ENCODE data around the gene DGCR6.
"Not testable (repeated sequence)": the region's sequence is repeated elsewhere in the genome, so short reads cannot be mapped to it uniquely, and the experiment has no call there.

DGCR6 gene

DNA sequence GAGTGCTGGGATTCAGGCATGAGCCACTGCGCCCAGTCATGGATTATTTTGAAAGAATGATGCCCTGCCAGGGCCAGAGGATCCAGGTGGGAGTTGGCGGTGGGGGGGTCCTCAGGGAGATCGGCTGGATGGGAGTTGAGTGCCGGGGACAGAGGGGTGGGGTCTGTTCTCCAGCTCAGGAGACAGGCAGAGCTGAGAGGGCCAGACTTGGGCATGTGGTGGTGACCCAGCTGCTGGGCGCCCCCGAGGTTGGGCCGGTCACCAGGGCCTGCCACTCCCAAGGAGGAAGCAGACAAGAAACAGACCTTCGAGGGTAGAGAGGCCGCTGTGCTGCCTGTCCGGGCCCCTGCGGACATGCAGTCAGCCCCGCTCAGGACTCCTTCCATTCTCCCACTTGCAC, 41.8 kb downstream of the DGCR6 start:
- no peak for TF ChIP-seq MYC (IDR thresholded peaks at IDR 0.05; ENCODE audit: low read depth, low read length)
- TF ChIP-seq MAX (IDR thresholded peaks at IDR 0.05; ENCODE audit: low read depth, low read length), result no peak
- TF ChIP-seq POLR2A (IDR thresholded peaks at IDR 0.05; ENCODE audit: extremely low read depth, insufficient read length), result no peak
- TF ChIP-seq, protein P1, sequence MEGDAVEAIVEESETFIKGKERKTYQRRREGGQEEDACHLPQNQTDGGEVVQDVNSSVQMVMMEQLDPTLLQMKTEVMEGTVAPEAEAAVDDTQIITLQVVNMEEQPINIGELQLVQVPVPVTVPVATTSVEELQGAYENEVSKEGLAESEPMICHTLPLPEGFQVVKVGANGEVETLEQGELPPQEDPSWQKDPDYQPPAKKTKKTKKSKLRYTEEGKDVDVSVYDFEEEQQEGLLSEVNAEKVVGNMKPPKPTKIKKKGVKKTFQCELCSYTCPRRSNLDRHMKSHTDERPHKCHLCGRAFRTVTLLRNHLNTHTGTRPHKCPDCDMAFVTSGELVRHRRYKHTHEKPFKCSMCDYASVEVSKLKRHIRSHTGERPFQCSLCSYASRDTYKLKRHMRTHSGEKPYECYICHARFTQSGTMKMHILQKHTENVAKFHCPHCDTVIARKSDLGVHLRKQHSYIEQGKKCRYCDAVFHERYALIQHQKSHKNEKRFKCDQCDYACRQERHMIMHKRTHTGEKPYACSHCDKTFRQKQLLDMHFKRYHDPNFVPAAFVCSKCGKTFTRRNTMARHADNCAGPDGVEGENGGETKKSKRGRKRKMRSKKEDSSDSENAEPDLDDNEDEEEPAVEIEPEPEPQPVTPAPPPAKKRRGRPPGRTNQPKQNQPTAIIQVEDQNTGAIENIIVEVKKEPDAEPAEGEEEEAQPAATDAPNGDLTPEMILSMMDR (IDR thresholded peaks at IDR 0.05; ENCODE audit: low read depth, low read length), result no peak
- DNase-seq (ENCODE audit: low read depth), result no peak
- H3K4me3 ChIP-seq (ENCODE audit: low read depth, low read length), result no peak overlapping the region

DNA sequence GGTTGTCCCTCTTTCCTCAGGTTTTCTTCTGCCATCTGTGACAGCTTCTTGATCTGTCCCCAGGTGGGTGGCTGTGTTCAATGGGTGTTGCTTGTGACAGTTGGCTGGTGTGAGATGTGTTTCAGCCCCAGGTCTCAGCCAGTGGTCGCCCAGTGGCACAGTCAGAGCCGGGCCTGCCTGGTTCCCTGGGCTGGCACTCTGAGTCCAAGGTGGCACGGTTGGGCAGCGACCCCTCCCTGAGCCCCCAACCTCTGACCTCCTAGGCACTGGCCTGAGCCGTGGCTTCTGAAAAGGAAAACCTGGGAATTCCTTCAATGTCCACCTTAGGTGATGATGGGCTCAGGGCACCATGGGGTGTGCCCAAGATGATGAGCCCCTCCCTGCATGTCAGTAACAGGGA, 44.0 kb downstream of the DGCR6 start:
- DNase-seq (ENCODE audit: low read depth), result no peak
- TF ChIP-seq POLR2A (IDR thresholded peaks at IDR 0.05; ENCODE audit: extremely low read depth, insufficient read length) (no peak), MYC (IDR thresholded peaks at IDR 0.05; ENCODE audit: low read depth, low read length) (no peak), MAX (IDR thresholded peaks at IDR 0.05; ENCODE audit: low read depth, low read length) (no peak)
- TF ChIP-seq, protein P1 (IDR thresholded peaks at IDR 0.05; ENCODE audit: low read depth, low read length), result no peak
- no peak overlapping the region for H3K4me3 ChIP-seq (ENCODE audit: low read depth, low read length)

DNA sequence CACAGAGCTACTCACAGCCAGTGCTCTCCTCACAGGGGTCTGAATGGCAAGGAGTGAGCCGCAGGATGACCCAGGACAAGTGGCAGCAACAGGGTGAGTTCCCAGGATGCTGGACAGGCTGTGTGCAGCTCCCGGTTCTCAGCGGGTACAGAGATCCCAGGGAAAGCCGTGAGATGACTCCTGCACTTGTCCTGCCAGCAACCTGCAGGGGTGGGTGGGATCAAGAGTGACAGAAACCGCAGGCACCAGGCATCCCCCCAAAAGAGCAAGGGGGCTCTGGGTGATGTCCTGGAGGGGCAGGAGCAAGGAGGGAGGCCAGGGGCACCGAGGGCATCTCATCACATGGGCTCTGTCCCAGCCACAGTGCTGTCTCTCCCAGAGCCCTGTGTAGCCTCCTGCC, 45.9 kb downstream of the DGCR6 start:
- no peak for DNase-seq (ENCODE audit: low read depth)
- no peak overlapping the region for H3K4me3 ChIP-seq (ENCODE audit: low read depth, low read length)
- TF ChIP-seq POLR2A (IDR thresholded peaks at IDR 0.05; ENCODE audit: extremely low read depth, insufficient read length), result no peak
- TF ChIP-seq MYC (IDR thresholded peaks at IDR 0.05; ENCODE audit: low read depth, low read length), result no peak
- no peak for TF ChIP-seq MAX (IDR thresholded peaks at IDR 0.05; ENCODE audit: low read depth, low read length)
- TF ChIP-seq, protein P1 (IDR thresholded peaks at IDR 0.05; ENCODE audit: low read depth, low read length), result no peak

DNA sequence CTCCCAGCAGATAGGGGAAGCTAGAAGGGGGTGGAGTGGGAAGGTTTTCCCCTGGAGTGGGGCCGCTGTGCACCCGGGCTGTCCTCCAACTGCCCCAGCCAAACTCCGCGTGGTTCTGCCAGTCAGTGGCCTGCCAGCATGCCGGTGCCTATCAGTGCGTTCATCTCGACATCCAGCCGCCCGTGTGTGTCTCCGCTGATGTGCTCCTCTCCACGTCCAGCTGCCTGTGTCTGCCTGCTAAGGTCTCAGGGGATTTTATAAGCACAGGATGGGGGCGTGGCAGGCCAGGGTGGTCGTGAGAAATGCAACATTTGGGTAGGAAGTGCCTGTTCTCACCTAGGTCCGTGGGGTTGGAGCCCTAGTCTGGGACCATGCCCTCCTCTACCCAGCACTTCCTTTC, 47.0 kb downstream of the DGCR6 start:
- H3K4me3 ChIP-seq (ENCODE audit: low read depth, low read length); DNase-seq (ENCODE audit: low read depth): not testable (repeated sequence)

DNA sequence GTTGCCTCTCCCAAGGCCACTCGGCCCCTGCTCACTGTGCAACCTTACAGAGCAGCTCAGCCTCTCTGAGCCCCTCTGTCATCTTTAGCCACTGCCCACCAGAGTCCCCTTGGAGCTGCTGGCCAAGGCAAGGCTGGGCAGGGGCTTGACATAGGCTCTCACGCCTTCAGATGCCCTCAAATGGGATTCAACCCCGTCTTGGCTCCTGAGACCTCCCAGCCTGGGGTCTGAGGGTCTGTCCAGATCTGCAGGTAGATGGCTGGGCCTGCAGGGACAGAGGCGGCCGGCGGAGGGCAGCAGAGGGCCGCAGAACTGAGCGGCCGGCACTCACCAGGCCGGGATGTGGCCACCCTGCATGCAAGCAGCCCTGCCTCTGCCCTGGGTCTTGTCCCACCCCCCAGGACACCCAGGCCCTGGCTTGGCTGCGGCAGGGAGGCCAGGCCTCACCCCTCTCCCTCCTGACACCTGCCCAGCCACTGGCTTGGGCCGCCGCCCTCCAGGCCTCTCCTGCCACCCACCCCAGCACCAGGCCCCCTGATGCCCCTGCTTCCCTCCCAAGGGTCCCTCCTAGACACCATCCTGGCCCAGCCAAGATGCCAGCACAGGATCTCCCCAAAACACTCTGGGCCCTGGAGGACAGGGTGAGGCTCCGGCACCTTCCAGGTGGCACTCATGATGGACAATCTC, 48.3 kb downstream of the DGCR6 start:
- not testable (repeated sequence) for H3K4me3 ChIP-seq (ENCODE audit: low read depth, low read length)
- TF ChIP-seq, protein P1 (IDR thresholded peaks at IDR 0.05; ENCODE audit: low read depth, low read length), result peak; percentile 77
- DNase-seq (ENCODE audit: low read depth), result peak; percentile 70

DNA sequence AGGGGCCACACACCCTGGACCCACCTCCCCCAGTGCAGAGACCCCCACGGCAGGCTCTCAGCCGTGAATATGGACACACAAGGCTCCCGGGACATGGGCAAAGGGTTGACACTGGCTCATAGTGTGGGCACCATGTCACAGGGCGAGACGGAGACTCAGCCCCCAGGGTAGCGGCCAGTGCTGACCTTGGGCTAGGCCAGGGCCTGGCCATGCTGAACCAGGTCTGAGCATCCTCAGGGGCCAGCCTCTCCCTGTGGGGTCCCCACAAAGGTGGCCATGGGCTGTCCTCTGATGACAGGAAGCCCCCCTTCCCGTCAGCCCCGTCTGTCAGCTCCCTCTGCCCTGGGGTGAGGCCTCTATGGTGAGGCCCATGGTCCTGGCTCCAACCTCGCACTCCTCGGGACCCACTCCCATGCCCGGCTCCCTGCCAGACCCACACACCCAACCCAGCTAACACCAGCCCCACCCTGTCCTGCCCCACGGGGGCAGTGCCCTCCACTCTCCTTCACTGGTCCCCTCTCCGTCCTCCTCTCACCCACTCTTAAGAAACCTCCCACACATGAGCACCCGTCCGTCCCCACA, 49.0 kb downstream of the DGCR6 start:
- TF ChIP-seq MYC (IDR thresholded peaks at IDR 0.05; ENCODE audit: low read depth, low read length) (no peak), POLR2A (IDR thresholded peaks at IDR 0.05; ENCODE audit: extremely low read depth, insufficient read length) (no peak), MAX (IDR thresholded peaks at IDR 0.05; ENCODE audit: low read depth, low read length) (no peak)
- TF ChIP-seq, protein P1 (IDR thresholded peaks at IDR 0.05; ENCODE audit: low read depth, low read length), result no peak
- no peak overlapping the region for H3K4me3 ChIP-seq (ENCODE audit: low read depth, low read length)
- DNase-seq (ENCODE audit: low read depth), result no peak
